Hepatocyte (in vitro differentiated cells): Measurements from ENCODE around the gene KCNRG.

ENCODE experiments used
- CTCF ChIP-seq: fragments of 200-600 bp; sonication (generic); IDR thresholded peaks from 2 replicates; pipeline ENCODE4 v1.5.1; 2016; ENCODE audit warnings: antibody characterized with exemption, mild to moderate bottlenecking; ENCODE audit not compliant: poor library complexity
- EZH2 ChIP-seq: fragments of 200-600 bp; sonication (generic); IDR thresholded peaks from 2 replicates; pipeline ENCODE4 v1.6.1; 2016; ENCODE audit warnings: antibody characterized with exemption, mild to moderate bottlenecking, borderline replicate concordance
- EZH2phosphoT487 ChIP-seq: fragments of 200-600 bp; sonication (generic); IDR thresholded peaks from one replicate; pipeline ENCODE4 v1.6.1; 2018; ENCODE audit warnings: antibody characterized with exemption, mild to moderate bottlenecking, low read depth, moderate library complexity; ENCODE audit not compliant: unreplicated experiment, severe bottlenecking

GRCh38 chr13:50030315-50030714 lies 15.1 kb downstream of the KCNRG start:
- no peak for TF ChIP-seq CTCF
- TF ChIP-seq EZH2, result no peak
- TF ChIP-seq EZH2phosphoT487, result no peak
